K562 (cell line): ENCODE measurements around the gene SLC6A6. TPM values are rescaled to one million over a fixed set of nuclear protein-coding genes. Genes with fewer than 3 reads are reported as not detected.

Experiments
- ATAC-seq: fragments of 200-7000 bp; cut with Tn5 transposase; 3 replicates; pipeline ENCODE4 v1.9.1; 2020; ENCODE audit warnings: moderate library complexity
- BruUV-seq: library from RNA; stranded (reverse); fragments of 400-500 nt; replicated peaks from 2 replicates; lab custom pipeline; 2021; lab: Mats Ljungman, UMichigan
- CTCF ChIA-PET: fragments of 300-600 bp; formaldehyde crosslinking; extraction: SDS; loops from one replicate; lab custom pipeline; 2021; ENCODE audit warnings: low intra/inter-chr PET ratio; lab: Yijun Ruan, JAX
- POLR2A ChIA-PET: fragments of 300-600, 350-650 bp; sonication (Branson Sonifier 250); formaldehyde crosslinking; extraction: SDS; loops from one replicate; lab custom pipeline; 2021; ENCODE audit warnings: antibody characterized with exemption, inconsistent platforms; lab: Yijun Ruan, JAX
- DNase-seq, 4 experiments: peaks; one replicate each; pipeline versions ENCODE4 v3.0.0 to v3.0.0-alpha.2; 2011 to 2018; ENCODE audit warnings: low spot score in 3 of 4, mixed read lengths in 3 of 4; ENCODE audit errors: extremely low read depth in 1 of 4
- FAIRE-seq: peaks from 2 replicates; lab custom pipeline; 2011; peaks lifted over from hg19 to GRCh38; lab: Jason Lieb, UNC
- H2AFZ ChIP-seq: 2 replicates; pipeline ENCODE4 v1.6.0; 2011; ENCODE audit warnings: low read depth, low read length, control low read depth, inconsistent platforms
- H3K27ac ChIP-seq: fragments of 200-600 bp; 3 replicates; pipeline ENCODE4 v1.8.0; 2011; ENCODE audit warnings: low read depth, mild to moderate bottlenecking, control low read depth, inconsistent platforms, low read length, moderate library complexity, mixed read lengths; ENCODE audit errors: extremely low read depth
- H3K27me3 ChIP-seq, 2 experiments: fragments of 300-600 bp in 1 of 2; 2 replicates in 1 of 2; 3 replicates in 1 of 2; pipeline versions ENCODE4 v1.6.0 to v1.8.0; 2011; ENCODE audit warnings: inconsistent platforms in 2 of 2, low read length in 2 of 2, mild to moderate bottlenecking in 1 of 2, mixed read lengths in 1 of 2, moderate library complexity in 1 of 2; ENCODE audit not compliant: control insufficient read depth in 2 of 2, insufficient read depth in 2 of 2
- H3K36me3 ChIP-seq: fragments of 300-600 bp; 3 replicates; pipeline ENCODE4 v1.8.0; 2011; ENCODE audit warnings: mild to moderate bottlenecking, low read length, inconsistent platforms; ENCODE audit not compliant: control insufficient read depth, insufficient read depth
- H3K4me1 ChIP-seq, 2 experiments: fragments of 200-600 bp in 1 of 2; replicated peaks in 1 of 2; 2 replicates in 1 of 2; 3 replicates in 1 of 2; pipeline versions ENCODE4 v1.5.1 to v1.8.0; 2011; ENCODE audit warnings: inconsistent platforms in 2 of 2, low read length in 2 of 2, mild to moderate bottlenecking in 1 of 2, mixed read lengths in 1 of 2, moderate library complexity in 1 of 2; ENCODE audit not compliant: control insufficient read depth in 2 of 2, insufficient read depth in 2 of 2
- H3K4me2 ChIP-seq: 2 replicates; pipeline ENCODE4 v1.6.1; 2011; ENCODE audit warnings: low read length, control low read depth, inconsistent platforms, mixed read lengths; ENCODE audit not compliant: insufficient read depth
- H3K4me3 ChIP-seq: fragments of 200-600 bp; sonication (generic), shearing (Covaris generic); 2 replicates; pipeline ENCODE4 v1.5.1; 2016; ENCODE audit warnings: control low read depth, inconsistent platforms
- H3K79me2 ChIP-seq: fragments of 200-600 bp; 3 replicates; pipeline ENCODE4 v1.8.0; 2011; ENCODE audit warnings: low read length, inconsistent platforms; ENCODE audit not compliant: control insufficient read depth, insufficient read depth
- H3K9ac ChIP-seq, 2 experiments: 2 replicates each; pipeline versions ENCODE4 v1.6.0 to v1.6.1; 2011; ENCODE audit warnings: low read depth in 2 of 2, low read length in 2 of 2, control low read depth in 1 of 2, inconsistent platforms in 1 of 2, mild to moderate bottlenecking in 1 of 2, mixed read lengths in 1 of 2; ENCODE audit not compliant: insufficient read depth in 1 of 2
- H3K9me1 ChIP-seq: one replicate; pipeline ENCODE4 v1.6.0; 2011; ENCODE audit warnings: inconsistent platforms, mild to moderate bottlenecking, low read length, moderate library complexity; ENCODE audit not compliant: control insufficient read depth, insufficient read depth
- H3K9me3 ChIP-seq: replicated peaks from 2 replicates; pipeline ENCODE4 v1.5.1; 2011; ENCODE audit warnings: low read depth, low read length, inconsistent platforms; ENCODE audit not compliant: control insufficient read depth, insufficient read depth
- H4K20me1 ChIP-seq: replicated peaks from 2 replicates; pipeline ENCODE4 v1.6.1; 2011; ENCODE audit warnings: low read length, inconsistent platforms, mixed read lengths; ENCODE audit not compliant: control insufficient read depth, insufficient read depth
- POLR2AphosphoS5 ChIP-seq: IDR thresholded peaks from 2 replicates; pipeline ENCODE4 v1.6.1; 2011; ENCODE audit warnings: mild to moderate bottlenecking, low read depth, low read length, moderate library complexity; ENCODE audit not compliant: control insufficient read depth, insufficient read depth
- POLR2G ChIP-seq: fragments of 200-400 bp; formaldehyde crosslinking; IDR thresholded peaks from 2 replicates; pipeline ENCODE4 v1.6.1; 2017; ENCODE audit warnings: low read depth, mild to moderate bottlenecking, antibody characterized with exemption, low read length, moderate library complexity
- RBFOX2 ChIP-seq: fragments of 200-400 bp; formaldehyde crosslinking; IDR thresholded peaks from 2 replicates; pipeline ENCODE4 v1.6.1; 2017; ENCODE audit warnings: low read depth, mild to moderate bottlenecking, low read length, moderate library complexity
- SNIP1 ChIP-seq: fragments of 450-650 bp; IDR thresholded peaks from 2 replicates; pipeline ENCODE4 v1.7.1; 2017; ENCODE audit warnings: low read depth, mild to moderate bottlenecking
- TCF7 ChIP-seq: sonication (generic); IDR thresholded peaks from 2 replicates; pipeline ENCODE4 v1.6.1; 2016; ENCODE audit warnings: antibody characterized with exemption, borderline replicate concordance
- WGBS: fragments of 100-300 bp; shearing (Covaris generic); methylation state at CpG from one replicate; pipeline ENCODE4 v1.1.6; 2016; ENCODE audit warnings: low coverage, mixed read lengths; ENCODE audit not compliant: insufficient coverage; ENCODE audit errors: missing lambda C conversion rate; 5-methylcytosine and 5-hydroxymethylcytosine counted together
- in situ Hi-C: fragments of 300-500 bp; cut with MboI; formaldehyde crosslinking; loops from 4 replicates; pipeline ENCODE4 v1.15.0; 2018; ENCODE audit warnings: inconsistent platforms, mixed read lengths
- intact Hi-C: fragments of 100-400 bp; cut with micrococcal nuclease; formaldehyde crosslinking; loops from 2 replicates; pipeline ENCODE4 v1.14.2; 2022
- polyA plus RNA-seq, 8 experiments: library from polyadenylated mRNA; depleted of rRNA in 4 of 8; stranded (reverse) in 5 of 8; unstranded in 3 of 8; fragments of >200 nt; fragmentation: Nextera tagmentation in 2 of 8; fragmentation: Illumina TruSeq in 1 of 8; extraction: Ambion mirVana in 2 of 8; extraction: Trizol in 1 of 8; gene quantifications; 2 replicates each; pipeline versions ENCODE4 v1.2.1 to v1.2.3, GENCODE V29; 2011 to 2014; ENCODE audit warnings: inconsistent platforms in 1 of 8, missing spikeins in 1 of 8
- total RNA-seq, 7 experiments: library from RNA; depleted of rRNA in 6 of 7; stranded (reverse); fragments of >200 nt in 6 of 7; fragmentation: Illumina TruSeq in 2 of 7; extraction: Trizol in 2 of 7; gene quantifications; 2 replicates each; pipeline versions ENCODE4 v1.2.1 to v1.2.3, GENCODE V29; 2011 to 2021; ENCODE audit warnings: low replicate concordance in 1 of 7

The SLC6A6 gene
- total and polyA plus RNA-seq, 9 of the 15 experiments (the other 6 are each of a cell fraction or from before 2014, with no cell fraction given), result 12.3 to 203 (median 93.2) TPM

DNA sequence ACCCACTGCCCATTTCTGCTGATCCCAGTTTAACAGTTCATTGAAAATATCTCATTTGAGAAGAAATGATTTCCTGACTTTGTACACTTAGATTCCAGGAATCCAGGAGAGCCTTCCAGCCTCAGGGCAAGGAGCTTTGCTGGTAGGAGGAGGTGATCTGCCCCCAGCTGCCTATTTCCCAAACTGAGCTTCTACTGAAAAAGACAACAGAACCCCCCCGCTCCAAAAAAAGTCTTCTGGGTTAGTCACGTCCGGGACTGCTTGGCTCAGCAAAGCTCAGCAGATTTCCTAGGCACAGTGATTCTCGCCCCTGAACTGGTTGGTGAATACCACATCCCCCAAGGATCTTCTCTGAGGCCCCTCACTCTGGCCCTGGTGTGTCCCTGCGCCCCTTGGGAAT lies 13.1 kb downstream of the SLC6A6 start:
- H3K36me3 ChIP-seq, result peaks cover 100% of the 10 kb centered on the region
- H3K27ac ChIP-seq, result peak overlapping the region; percentile 29; the same call in 2 of the 3 replicates
- no peak for ATAC-seq
- H3K79me2 ChIP-seq, result peaks cover 96% of the 10 kb centered on the region
- H3K4me2 ChIP-seq, result no peak overlapping the region
- no peak for DNase-seq
- ChIA-PET POLR2A (interaction anchor here (0.7 to 3.4 kb wide), 5 partner anchors 10 to 232 kb away, joined by 3 to 34 read pairs (median 8); no protein-coding TSS in a partner anchor), CTCF (no interaction called here)
- no peaks in the 10 kb centered on the region for H3K27me3 ChIP-seq
- H4K20me1 ChIP-seq, result no peaks in the 10 kb centered on the region; the same call in none of the 2 replicates
- no peak overlapping the region for H3K4me3 ChIP-seq
- peaks cover 31 to 34% of the 10 kb centered on the region in 2 experiments for H3K4me1 ChIP-seq
- peak overlapping the region in 1 of 2 experiments; percentile 66; a peak in 2 of 4 replicates for H3K9ac ChIP-seq
- intact Hi-C loops (no loop called here), in situ Hi-C loops (no loop called here)
- no peaks in the 10 kb centered on the region for H3K9me3 ChIP-seq
- no TSS peak for BruUV-seq
- no peak for TF ChIP-seq SNIP1
- TF ChIP-seq POLR2AphosphoS5, result 0 out of 2 replicates have a peak, but pooled peaks have one; percentile 9
- no peak for FAIRE-seq
- 99% methylated on average over 5 of the region's 5 CpGs for WGBS
- no peak overlapping the region for H2AFZ ChIP-seq
- peaks cover 4% of the 10 kb centered on the region for H3K9me1 ChIP-seq

DNA sequence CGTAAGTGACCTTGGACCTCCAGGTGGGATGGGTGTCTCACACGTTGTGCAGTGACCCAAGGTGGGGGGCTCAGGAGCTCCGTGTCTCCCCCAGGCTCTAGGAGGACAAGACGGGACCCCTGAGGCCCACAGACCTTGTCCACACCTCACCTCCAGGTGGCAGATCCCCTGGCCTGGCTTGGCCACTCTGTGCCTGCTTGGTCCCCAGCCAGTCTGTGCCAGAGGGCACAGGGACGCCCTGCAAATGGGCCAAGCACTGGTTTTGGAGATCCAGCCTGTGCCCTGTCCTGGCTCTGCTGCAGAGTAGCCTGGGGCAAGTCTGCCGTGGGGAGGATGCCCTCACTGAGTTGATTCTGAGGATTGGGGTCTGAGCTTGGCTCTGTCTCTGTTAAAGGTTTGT lies 14.0 kb downstream of the SLC6A6 start:
- ATAC-seq, result no peak

More for the DNA sequence above, 14.0 kb downstream of the SLC6A6 start:
- intact Hi-C loops, result no loop called here
- Histone ChIP-seq H3K9ac (peak overlapping the region in 1 of 2 experiments; percentile 60; a peak in 2 of 4 replicates), H3K36me3 (peaks cover 100% of the 10 kb centered on the region), H3K27me3 (no peaks in the 10 kb centered on the region), H4K20me1 (no peaks in the 10 kb centered on the region; the same call in 1 of the 2 replicates), H3K9me3 (no peaks in the 10 kb centered on the region), H3K4me3 (no peak overlapping the region), H3K4me1 (peaks cover 22 to 24% of the 10 kb centered on the region in 2 experiments), H3K9me1 (no peaks in the 10 kb centered on the region), H3K4me2 (no peak overlapping the region), H3K79me2 (peaks cover 96% of the 10 kb centered on the region), H2AFZ (no peak overlapping the region), H3K27ac (no peak overlapping the region)
- in situ Hi-C loops, result no loop called here
- ChIA-PET CTCF (no interaction called here), POLR2A (interaction anchor here (0.7 to 3.4 kb wide), 5 partner anchors 8 to 271 kb away, joined by 3 to 34 read pairs (median 4); no protein-coding TSS in a partner anchor)
- FAIRE-seq (no peak), DNase-seq (no peak)
- 84% methylated on average over 6 of the region's 6 CpGs for WGBS
- BruUV-seq, result no TSS peak
- TF ChIP-seq POLR2G (peak; percentile 67; the same call in 1 of the 2 replicates), TCF7 (no peak), RBFOX2 (0 out of 2 replicates have a peak, but pooled peaks have one; percentile 49)
